ENCODE results near the gene ANKRD12.

The ANKRD12 gene

DNA sequence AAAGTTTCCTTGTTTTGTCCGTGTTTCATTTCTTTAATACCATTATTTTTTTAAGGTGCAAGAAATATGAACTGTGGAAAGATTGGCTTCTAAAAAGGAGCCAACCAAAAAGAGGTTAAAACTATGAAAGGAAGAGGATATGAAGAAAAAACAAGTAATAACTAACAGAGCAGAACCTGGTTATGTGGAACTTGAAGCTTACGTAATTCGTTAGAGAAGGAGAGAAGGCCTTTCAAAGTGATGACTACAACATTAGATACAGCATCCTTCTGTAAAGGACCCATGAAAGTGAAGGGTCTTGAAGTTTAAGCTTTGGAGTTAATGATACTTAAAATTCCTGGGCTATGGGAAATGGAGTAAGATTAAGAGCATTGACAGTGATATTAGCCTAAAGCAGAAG lies 84.5 kb downstream of the ANKRD12 start:
- Histone ChIP-seq H3K27ac (ENCODE audit: low read depth in 2 of 2, low read length in 2 of 2) (no peak overlapping the region), H3K9ac (ENCODE audit: low read depth in 1 of 2, low read length in 2 of 2) (no peak overlapping the region), H3K27me3 (ENCODE audit: control insufficient read depth in 2 of 2, insufficient read depth in 2 of 2, low read length in 2 of 2) (no peaks in the 10 kb centered on the region), H3K9me3 (ENCODE audit: control insufficient read depth in 2 of 2, low read length in 2 of 2) (no peaks in the 10 kb centered on the region), H3K36me3 (ENCODE audit: control insufficient read depth in 2 of 2, insufficient read depth in 2 of 2, low read length in 2 of 2) (peaks cover 15 to 27% of the 10 kb centered on the region in 2 donors), H3K4me1 (ENCODE audit: control insufficient read depth in 2 of 2, insufficient read depth in 2 of 2, low read length in 2 of 2) (no peaks in the 10 kb centered on the region), H3K4me3 (ENCODE audit: low read length in 2 of 2) (no peak overlapping the region)

DNA sequence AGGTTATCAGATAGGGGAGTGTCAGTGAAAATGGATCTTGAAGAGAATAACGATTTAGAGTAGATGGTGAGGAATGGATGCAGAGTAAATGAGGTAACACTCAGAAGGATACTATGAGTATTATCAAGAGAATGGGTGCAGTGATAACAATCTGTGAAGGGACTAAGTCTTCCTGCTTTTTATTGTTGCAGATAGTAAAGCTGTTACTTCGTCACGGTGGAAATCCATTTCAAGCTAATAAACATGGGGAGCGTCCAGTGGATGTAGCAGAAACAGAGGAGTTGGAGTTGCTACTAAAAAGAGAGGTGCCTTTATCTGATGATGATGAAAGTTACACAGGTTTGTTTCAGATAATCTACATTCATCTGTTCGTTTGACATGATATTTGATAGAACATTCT lies 85.1 kb downstream of the ANKRD12 start:
- no peaks in the 10 kb centered on the region for H3K4me1 ChIP-seq (ENCODE audit: control insufficient read depth in 2 of 2, insufficient read depth in 2 of 2, low read length in 2 of 2)
- H3K36me3 ChIP-seq (ENCODE audit: control insufficient read depth in 2 of 2, insufficient read depth in 2 of 2, low read length in 2 of 2), result peaks cover 18 to 27% of the 10 kb centered on the region in 2 donors
- H3K9me3 ChIP-seq (ENCODE audit: control insufficient read depth in 2 of 2, low read length in 2 of 2), result no peaks in the 10 kb centered on the region
- H3K27me3 ChIP-seq (ENCODE audit: control insufficient read depth in 2 of 2, insufficient read depth in 2 of 2, low read length in 2 of 2), result no peaks in the 10 kb centered on the region
- no peak overlapping the region for H3K27ac ChIP-seq (ENCODE audit: low read depth in 2 of 2, low read length in 2 of 2)
- H3K9ac ChIP-seq (ENCODE audit: low read depth in 1 of 2, low read length in 2 of 2), result no peak overlapping the region
- H3K4me3 ChIP-seq (ENCODE audit: low read length in 2 of 2), result no peak overlapping the region

DNA sequence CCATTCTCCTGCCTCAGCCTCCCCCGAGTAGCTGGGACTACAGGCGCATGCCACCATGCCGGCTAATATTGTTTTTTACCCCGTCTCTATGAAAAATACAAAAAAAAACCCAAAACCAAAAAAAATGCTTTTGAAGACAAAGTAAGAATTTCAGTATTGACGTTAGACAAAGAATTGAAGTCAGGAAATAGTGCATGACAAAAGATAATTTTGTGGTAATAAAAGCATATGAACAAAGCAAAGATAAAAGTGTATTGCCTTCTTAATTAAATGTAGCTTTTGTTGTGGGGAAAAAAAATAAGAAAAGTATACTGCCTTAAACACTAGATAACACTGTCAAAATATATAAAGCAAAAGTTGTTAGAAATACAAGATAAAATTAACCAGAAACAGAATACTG lies 86.8 kb downstream of the ANKRD12 start:
- H3K9me3 ChIP-seq (ENCODE audit: control insufficient read depth in 2 of 2, low read length in 2 of 2), result no peaks in the 10 kb centered on the region
- H3K27ac ChIP-seq (ENCODE audit: low read depth in 2 of 2, low read length in 2 of 2), result no peak overlapping the region
- H3K4me3 ChIP-seq (ENCODE audit: low read length in 2 of 2), result no peak overlapping the region
- H3K4me1 ChIP-seq (ENCODE audit: control insufficient read depth in 2 of 2, insufficient read depth in 2 of 2, low read length in 2 of 2), result no peaks in the 10 kb centered on the region
- H3K36me3 ChIP-seq (ENCODE audit: control insufficient read depth in 2 of 2, insufficient read depth in 2 of 2, low read length in 2 of 2), result peaks cover 20 to 31% of the 10 kb centered on the region in 2 donors
- H3K9ac ChIP-seq (ENCODE audit: low read depth in 1 of 2, low read length in 2 of 2), result no peak overlapping the region
- H3K27me3 ChIP-seq (ENCODE audit: control insufficient read depth in 2 of 2, insufficient read depth in 2 of 2, low read length in 2 of 2), result no peaks in the 10 kb centered on the region

- H3K27me3 ChIP-seq (ENCODE audit: control insufficient read depth in 2 of 2, insufficient read depth in 2 of 2, low read length in 2 of 2), result no peaks in the 10 kb centered on the region
- no peak overlapping the region for H3K27ac ChIP-seq (ENCODE audit: low read depth in 2 of 2, low read length in 2 of 2)
- peaks cover 14 to 32% of the 10 kb centered on the region in 2 donors for H3K36me3 ChIP-seq (ENCODE audit: control insufficient read depth in 2 of 2, insufficient read depth in 2 of 2, low read length in 2 of 2)
- H3K9ac ChIP-seq (ENCODE audit: low read depth in 1 of 2, low read length in 2 of 2), result no peak overlapping the region
- no peaks in the 10 kb centered on the region for H3K9me3 ChIP-seq (ENCODE audit: control insufficient read depth in 2 of 2, low read length in 2 of 2)
- no peaks in the 10 kb centered on the region for H3K4me1 ChIP-seq (ENCODE audit: control insufficient read depth in 2 of 2, insufficient read depth in 2 of 2, low read length in 2 of 2)
- H3K4me3 ChIP-seq (ENCODE audit: low read length in 2 of 2), result no peak overlapping the region
Measured at GRCh38 chr18:9226463-9226862, 89.9 kb downstream of the ANKRD12 start.

- Histone ChIP-seq H3K4me3 (ENCODE audit: low read length in 2 of 2) (no peak overlapping the region), H3K9ac (ENCODE audit: low read depth in 1 of 2, low read length in 2 of 2) (no peak overlapping the region), H3K27ac (ENCODE audit: low read depth in 2 of 2, low read length in 2 of 2) (no peak overlapping the region), H3K36me3 (ENCODE audit: control insufficient read depth in 2 of 2, insufficient read depth in 2 of 2, low read length in 2 of 2) (peaks cover 16 to 22% of the 10 kb centered on the region in 2 donors), H3K9me3 (ENCODE audit: control insufficient read depth in 2 of 2, low read length in 2 of 2) (peaks cover 0 to 3% of the 10 kb centered on the region in 2 donors), H3K4me1 (ENCODE audit: control insufficient read depth in 2 of 2, insufficient read depth in 2 of 2, low read length in 2 of 2) (no peaks in the 10 kb centered on the region), H3K27me3 (ENCODE audit: control insufficient read depth in 2 of 2, insufficient read depth in 2 of 2, low read length in 2 of 2) (no peaks in the 10 kb centered on the region)
Measured at GRCh38 chr18:9231852-9232486, 95.4 kb downstream of the ANKRD12 start.

GRCh38 chr18:9232977-9233376 lies 96.4 kb downstream of the ANKRD12 start:
- H3K27me3 ChIP-seq (ENCODE audit: control insufficient read depth in 2 of 2, insufficient read depth in 2 of 2, low read length in 2 of 2), result no peaks in the 10 kb centered on the region
- peaks cover 0 to 3% of the 10 kb centered on the region in 2 donors for H3K9me3 ChIP-seq (ENCODE audit: control insufficient read depth in 2 of 2, low read length in 2 of 2)
- no peak overlapping the region for H3K9ac ChIP-seq (ENCODE audit: low read depth in 1 of 2, low read length in 2 of 2)
- H3K4me3 ChIP-seq (ENCODE audit: low read length in 2 of 2), result no peak overlapping the region
- H3K4me1 ChIP-seq (ENCODE audit: control insufficient read depth in 2 of 2, insufficient read depth in 2 of 2, low read length in 2 of 2), result no peaks in the 10 kb centered on the region
- no peak overlapping the region for H3K27ac ChIP-seq (ENCODE audit: low read depth in 2 of 2, low read length in 2 of 2)
- H3K36me3 ChIP-seq (ENCODE audit: control insufficient read depth in 2 of 2, insufficient read depth in 2 of 2, low read length in 2 of 2), result peaks cover 13 to 19% of the 10 kb centered on the region in 2 donors

DNA sequence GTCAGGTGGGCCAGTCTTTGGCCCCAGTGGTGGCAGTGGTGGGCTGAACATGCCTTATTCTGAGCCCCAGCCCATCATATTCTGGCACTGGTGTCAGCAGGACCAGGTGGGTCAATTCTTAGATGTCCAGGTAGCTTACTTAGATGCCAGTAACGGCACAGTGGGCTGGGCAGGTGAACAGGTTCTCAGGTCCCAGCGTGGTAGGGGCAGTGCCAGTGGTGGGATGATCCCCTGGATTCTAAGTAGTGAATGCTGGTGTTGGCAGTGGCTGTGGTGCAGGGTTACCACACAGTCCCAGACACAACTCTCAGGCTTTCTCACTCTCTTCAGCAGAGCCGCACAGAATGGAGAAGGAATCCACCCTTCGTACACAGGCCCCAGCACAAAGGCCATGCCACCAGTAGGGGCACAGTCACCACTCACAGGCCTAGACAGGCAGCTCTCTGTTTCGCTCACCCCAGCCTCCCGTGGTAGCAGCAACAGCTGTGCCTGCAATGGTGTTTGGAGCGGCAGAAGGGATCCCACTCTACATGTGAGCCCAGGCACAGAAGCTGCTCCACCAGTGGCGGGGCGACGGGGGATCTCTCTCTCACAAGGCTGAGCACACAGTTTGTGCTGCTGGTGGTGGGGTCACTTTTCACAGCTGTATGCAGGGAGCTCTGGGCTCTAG lies 97.3 kb downstream of the ANKRD12 start:
- H3K36me3 ChIP-seq (ENCODE audit: control insufficient read depth in 2 of 2, insufficient read depth in 2 of 2, low read length in 2 of 2), result peaks cover 17 to 18% of the 10 kb centered on the region in 2 donors
- H3K9ac ChIP-seq (ENCODE audit: low read depth in 1 of 2, low read length in 2 of 2), result no peak overlapping the region
- H3K27me3 ChIP-seq (ENCODE audit: control insufficient read depth in 2 of 2, insufficient read depth in 2 of 2, low read length in 2 of 2), result no peaks in the 10 kb centered on the region
- no peak overlapping the region for H3K4me3 ChIP-seq (ENCODE audit: low read length in 2 of 2)
- H3K4me1 ChIP-seq (ENCODE audit: control insufficient read depth in 2 of 2, insufficient read depth in 2 of 2, low read length in 2 of 2), result no peaks in the 10 kb centered on the region
- peaks cover 0 to 3% of the 10 kb centered on the region in 2 donors for H3K9me3 ChIP-seq (ENCODE audit: control insufficient read depth in 2 of 2, low read length in 2 of 2)
- H3K27ac ChIP-seq (ENCODE audit: low read depth in 2 of 2, low read length in 2 of 2), result no peak overlapping the region

DNA sequence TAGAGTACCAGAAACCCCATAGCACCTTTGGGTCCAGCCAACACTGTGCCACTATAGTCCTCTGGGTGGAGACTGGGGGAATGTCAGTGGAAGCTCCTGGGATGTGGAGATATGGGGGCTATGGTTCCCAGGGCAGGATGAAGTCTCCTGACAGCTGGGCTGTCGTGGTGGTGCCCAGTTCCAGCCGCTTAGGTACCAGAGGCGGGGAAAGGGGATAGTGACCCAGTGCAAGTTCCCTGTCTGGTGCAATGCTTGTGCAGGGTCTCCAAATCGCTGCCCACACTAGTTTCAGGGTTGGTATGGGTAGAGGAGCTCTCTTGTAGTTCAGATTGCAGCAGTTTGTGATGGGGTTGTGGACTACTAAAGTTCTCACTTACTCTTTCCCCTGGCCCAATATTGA lies 97.9 kb downstream of the ANKRD12 start:
- H3K36me3 ChIP-seq (ENCODE audit: control insufficient read depth in 2 of 2, insufficient read depth in 2 of 2, low read length in 2 of 2), result peaks cover 18 to 20% of the 10 kb centered on the region in 2 donors

GRCh38 chr18:9237981-9238380 lies 101.4 kb downstream of the ANKRD12 start:
- Histone ChIP-seq H3K27me3 (ENCODE audit: control insufficient read depth in 2 of 2, insufficient read depth in 2 of 2, low read length in 2 of 2) (no peaks in the 10 kb centered on the region), H3K4me3 (ENCODE audit: low read length in 2 of 2) (no peak overlapping the region), H3K27ac (ENCODE audit: low read depth in 2 of 2, low read length in 2 of 2) (no peak overlapping the region), H3K9me3 (ENCODE audit: control insufficient read depth in 2 of 2, low read length in 2 of 2) (no peaks in the 10 kb centered on the region), H3K36me3 (ENCODE audit: control insufficient read depth in 2 of 2, insufficient read depth in 2 of 2, low read length in 2 of 2) (peaks cover 18 to 31% of the 10 kb centered on the region in 2 donors), H3K4me1 (ENCODE audit: control insufficient read depth in 2 of 2, insufficient read depth in 2 of 2, low read length in 2 of 2) (no peaks in the 10 kb centered on the region), H3K9ac (ENCODE audit: low read depth in 1 of 2, low read length in 2 of 2) (no peak overlapping the region)

More for the DNA sequence above, 97.9 kb downstream of the ANKRD12 start:
- Histone ChIP-seq H3K27me3 (ENCODE audit: control insufficient read depth in 2 of 2, insufficient read depth in 2 of 2, low read length in 2 of 2) (no peaks in the 10 kb centered on the region), H3K27ac (ENCODE audit: low read depth in 2 of 2, low read length in 2 of 2) (no peak overlapping the region), H3K4me3 (ENCODE audit: low read length in 2 of 2) (no peak overlapping the region), H3K4me1 (ENCODE audit: control insufficient read depth in 2 of 2, insufficient read depth in 2 of 2, low read length in 2 of 2) (no peaks in the 10 kb centered on the region), H3K9me3 (ENCODE audit: control insufficient read depth in 2 of 2, low read length in 2 of 2) (peaks cover 0 to 3% of the 10 kb centered on the region in 2 donors), H3K9ac (ENCODE audit: low read depth in 1 of 2, low read length in 2 of 2) (no peak overlapping the region)

DNA sequence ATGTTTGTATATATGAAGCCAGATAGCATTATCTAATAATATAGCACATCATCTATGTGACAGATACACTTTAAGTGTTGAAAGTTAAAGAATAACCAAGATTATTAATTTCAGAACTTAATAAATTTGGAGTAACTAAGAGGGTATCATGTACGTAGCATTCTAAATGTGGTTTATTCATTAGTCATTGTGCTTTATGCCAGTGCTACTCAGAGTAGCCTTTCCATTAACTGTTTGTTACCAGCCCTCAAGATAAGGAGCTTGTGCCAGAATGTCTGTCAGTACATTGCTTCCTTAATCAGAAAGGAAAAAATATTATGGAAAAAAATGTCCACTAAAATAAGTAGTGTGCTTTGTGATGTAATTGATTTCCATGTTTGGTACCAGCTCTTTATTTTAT lies 103.1 kb downstream of the ANKRD12 start:
- Histone ChIP-seq H3K27me3 (ENCODE audit: control insufficient read depth in 2 of 2, insufficient read depth in 2 of 2, low read length in 2 of 2) (no peaks in the 10 kb centered on the region), H3K4me1 (ENCODE audit: control insufficient read depth in 2 of 2, insufficient read depth in 2 of 2, low read length in 2 of 2) (no peaks in the 10 kb centered on the region), H3K9me3 (ENCODE audit: control insufficient read depth in 2 of 2, low read length in 2 of 2) (no peaks in the 10 kb centered on the region), H3K4me3 (ENCODE audit: low read length in 2 of 2) (no peak overlapping the region), H3K36me3 (ENCODE audit: control insufficient read depth in 2 of 2, insufficient read depth in 2 of 2, low read length in 2 of 2) (peaks cover 10 to 24% of the 10 kb centered on the region in 2 donors), H3K9ac (ENCODE audit: low read depth in 1 of 2, low read length in 2 of 2) (no peak overlapping the region), H3K27ac (ENCODE audit: low read depth in 2 of 2, low read length in 2 of 2) (no peak overlapping the region)

Measured in mucosa of rectum (tissue), 2 donors.